HG03457 (cell line): ENCODE data around the gene CDK10.
"Not testable (repeated sequence)": the region's sequence is repeated elsewhere in the genome, so short reads cannot be mapped to it uniquely, and the experiment has no call there.

ENCODE experiments used
- ATAC-seq: cut with Tn5 transposase; IDR thresholded peaks from one replicate; pipeline ENCODE4 v1.9.1; 2021; ENCODE audit warnings: moderate number of reproducible peaks; ENCODE audit not compliant: unreplicated experiment

The CDK10 gene, protein sequence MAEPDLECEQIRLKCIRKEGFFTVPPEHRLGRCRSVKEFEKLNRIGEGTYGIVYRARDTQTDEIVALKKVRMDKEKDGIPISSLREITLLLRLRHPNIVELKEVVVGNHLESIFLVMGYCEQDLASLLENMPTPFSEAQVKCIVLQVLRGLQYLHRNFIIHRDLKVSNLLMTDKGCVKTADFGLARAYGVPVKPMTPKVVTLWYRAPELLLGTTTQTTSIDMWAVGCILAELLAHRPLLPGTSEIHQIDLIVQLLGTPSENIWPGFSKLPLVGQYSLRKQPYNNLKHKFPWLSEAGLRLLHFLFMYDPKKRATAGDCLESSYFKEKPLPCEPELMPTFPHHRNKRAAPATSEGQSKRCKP

DNA sequence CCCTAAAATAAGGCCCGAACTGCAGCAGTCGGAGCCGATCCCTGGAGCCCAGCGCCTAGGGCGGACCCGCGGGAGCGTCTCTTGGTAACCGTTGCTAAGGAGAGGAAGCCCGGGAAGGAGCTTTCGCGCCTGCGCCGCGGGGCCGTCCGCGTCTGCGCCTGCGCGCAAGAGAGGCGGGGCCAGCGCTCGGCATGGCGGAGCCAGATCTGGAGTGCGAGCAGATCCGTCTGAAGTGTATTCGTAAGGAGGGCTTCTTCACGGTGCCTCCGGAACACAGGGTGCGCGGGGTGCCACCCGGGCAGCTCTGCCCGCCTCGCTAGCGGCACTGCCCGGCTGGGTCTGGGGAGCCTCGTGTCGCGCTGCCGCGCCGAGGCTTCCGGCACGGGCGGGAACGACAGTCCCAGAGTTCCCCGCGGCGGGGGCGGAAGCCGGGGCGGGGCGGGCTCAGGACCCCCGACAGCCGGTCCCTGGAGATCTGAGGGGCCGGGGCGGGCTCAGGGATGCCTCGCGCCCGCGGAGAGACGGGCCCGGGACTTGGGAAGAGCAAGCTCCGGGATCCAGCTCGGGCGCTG lies at the start of gene CDK10:
Gene CDK10 (plus strand): TSS at position 170 of the 572 bp plus-strand sequence. CDS start 22 bp downstream, at position 192.
- peak; percentile 67 for ATAC-seq

GRCh38 chr16:89637379-89637778 lies 49.1 kb upstream of the CDK10 start:
- no peak for ATAC-seq

GRCh38 chr16:89638455-89638854 lies 48.0 kb upstream of the CDK10 start:
- ATAC-seq, result no peak

DNA sequence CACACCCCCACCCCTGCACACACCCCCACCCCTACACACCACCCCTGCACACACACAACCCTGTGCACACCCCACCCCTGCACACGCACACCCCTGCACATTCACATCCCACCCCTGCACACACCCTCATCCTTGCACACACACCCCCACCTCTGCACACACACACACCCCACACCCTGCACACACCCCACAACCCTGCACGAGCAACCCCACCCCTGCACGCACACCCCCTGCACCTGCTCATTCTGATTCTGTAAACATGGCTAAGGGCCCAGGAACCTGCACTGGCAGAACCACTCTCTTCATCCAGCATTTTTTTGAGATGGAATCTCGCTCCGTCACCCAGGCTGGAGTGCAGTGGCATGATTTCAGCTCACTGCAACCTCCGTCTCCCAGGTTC lies 47.1 kb upstream of the CDK10 start:
- ATAC-seq, result no peak

GRCh38 chr16:89641458-89642119 lies 44.9 kb upstream of the CDK10 start:
- no peak for ATAC-seq

DNA sequence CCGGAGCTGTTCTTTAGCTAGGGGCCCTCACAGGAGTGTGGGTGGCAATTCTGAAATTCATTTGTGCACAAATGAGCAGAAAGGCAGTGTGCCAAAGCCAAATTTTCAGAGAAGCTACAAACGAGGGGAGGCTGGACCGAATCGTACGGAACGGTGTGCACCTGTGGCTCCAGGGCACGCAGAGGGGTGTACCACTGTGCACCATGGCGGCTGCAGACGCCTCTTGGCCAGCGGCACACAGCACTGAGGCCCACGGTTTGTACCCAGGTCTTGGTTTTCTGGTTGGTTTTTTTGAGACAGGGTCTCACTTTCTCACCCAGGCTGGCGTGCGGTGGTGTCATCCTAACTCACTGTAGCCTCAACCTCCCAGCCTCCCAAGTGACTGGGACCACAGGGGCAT lies 43.9 kb upstream of the CDK10 start:
- ATAC-seq, result no peak

- ATAC-seq, result no peak
Measured at GRCh38 chr16:89643769-89644300, 42.7 kb upstream of the CDK10 start.

DNA sequence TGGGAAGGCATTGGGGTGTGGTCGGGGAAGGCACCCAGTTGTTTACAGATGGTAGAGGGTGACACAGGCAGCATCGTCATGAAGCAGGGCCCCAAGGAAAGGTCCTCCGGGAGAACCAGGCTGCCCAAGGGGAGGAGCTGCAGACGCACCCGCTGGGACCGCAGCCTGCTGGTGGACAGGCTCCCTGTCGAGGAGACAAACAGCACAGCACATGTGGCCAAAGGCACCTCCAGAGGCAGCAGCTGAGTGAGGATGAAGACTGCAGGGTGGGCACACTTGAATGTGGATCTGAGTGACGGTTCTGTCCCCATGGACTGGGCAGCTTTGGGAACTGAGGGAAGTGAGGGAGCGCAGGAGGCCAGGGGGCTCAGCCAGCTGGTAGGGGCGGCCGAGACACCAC lies 41.4 kb upstream of the CDK10 start:
- no peak for ATAC-seq

GRCh38 chr16:89646270-89646669 lies 40.2 kb upstream of the CDK10 start:
- no peak for ATAC-seq

GRCh38 chr16:89646906-89647305 lies 39.6 kb upstream of the CDK10 start:
- ATAC-seq, result no peak

- no peak for ATAC-seq
Measured at GRCh38 chr16:89651584-89651983, 34.9 kb upstream of the CDK10 start.

DNA sequence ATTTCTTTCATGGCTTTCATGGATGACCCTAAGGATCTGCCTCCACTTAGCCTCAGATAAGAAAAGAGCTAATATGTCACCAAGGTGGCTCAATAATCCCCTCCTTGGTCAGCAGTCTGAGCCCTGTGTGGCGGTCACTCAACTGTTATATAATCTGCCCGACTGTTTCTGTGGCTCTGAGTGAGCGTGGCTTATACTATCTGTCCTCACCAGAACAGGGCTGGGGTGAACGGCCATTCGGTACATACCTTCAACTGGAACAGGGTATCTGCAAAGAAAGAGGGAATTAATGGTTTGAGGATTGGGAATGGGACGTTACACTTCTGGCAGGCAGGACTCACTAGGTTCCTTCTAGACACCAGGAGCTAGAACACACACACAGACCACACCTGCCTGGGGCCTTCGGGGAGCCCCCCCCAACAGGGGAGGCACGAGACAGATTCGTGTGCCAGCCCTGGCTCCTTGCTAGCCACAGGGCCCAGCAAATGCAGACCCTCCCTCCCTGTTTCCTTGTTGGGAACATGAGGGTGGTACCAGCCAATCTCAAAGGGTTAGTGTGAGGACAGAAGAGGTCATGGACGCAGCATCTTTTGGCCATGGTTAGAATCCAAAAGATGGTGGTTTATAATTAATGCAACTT lies 32.7 kb upstream of the CDK10 start:
- no peak for ATAC-seq

- no peak for ATAC-seq
Measured at GRCh38 chr16:89655062-89655643, 31.3 kb upstream of the CDK10 start.

- no peak for ATAC-seq
Measured at GRCh38 chr16:89656435-89657121, 29.9 kb upstream of the CDK10 start.

DNA sequence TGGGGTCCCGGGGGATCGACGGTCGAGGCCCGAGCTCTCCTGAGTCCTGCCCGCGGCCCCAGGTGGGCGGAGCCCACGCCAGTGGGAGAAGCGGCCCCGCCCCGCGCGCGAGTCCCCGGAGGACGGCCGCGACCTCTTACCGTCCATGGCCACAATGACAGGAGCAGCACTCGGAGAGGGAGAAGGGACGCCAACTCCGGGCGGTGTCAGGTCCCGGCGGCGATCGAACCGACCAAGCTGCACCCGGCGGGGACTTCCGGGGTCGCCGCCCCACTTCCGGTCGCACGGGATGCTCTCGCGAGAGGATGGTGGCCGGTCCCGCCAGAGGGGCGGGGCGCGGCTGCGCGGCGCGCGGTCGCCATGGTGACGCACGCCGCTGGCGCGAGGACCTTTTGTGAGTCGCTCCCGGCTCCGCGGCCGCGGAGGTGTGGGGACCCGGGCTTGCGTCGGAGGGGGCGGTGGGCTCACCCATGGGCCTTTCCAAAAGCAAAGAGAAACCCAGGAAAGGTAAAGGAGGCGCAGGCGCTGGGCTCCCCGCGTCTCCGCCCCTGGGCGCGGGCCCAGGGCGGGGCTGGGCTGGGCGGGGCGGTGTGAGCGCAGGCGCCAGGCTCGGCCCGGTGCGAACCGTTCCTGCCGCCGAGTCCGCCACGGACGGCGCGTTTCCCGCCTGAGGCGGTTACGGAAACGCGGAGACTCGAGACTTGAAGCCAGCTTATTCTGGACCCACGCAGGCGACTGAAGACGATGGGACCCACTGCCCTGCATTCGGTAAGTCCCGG lies 28.9 kb upstream of the CDK10 start, which contains the start of the genes CHMP1A and SPATA33:
Gene CHMP1A (minus strand): TSS at position 267 of the 779 bp plus-strand sequence. CDS start 120 bp downstream, at position 147.
Gene SPATA33 (plus strand): TSS at position 395 of the 779 bp plus-strand sequence. CDS start 76 bp downstream, at position 471.
- peak; percentile 71 for ATAC-seq

DNA sequence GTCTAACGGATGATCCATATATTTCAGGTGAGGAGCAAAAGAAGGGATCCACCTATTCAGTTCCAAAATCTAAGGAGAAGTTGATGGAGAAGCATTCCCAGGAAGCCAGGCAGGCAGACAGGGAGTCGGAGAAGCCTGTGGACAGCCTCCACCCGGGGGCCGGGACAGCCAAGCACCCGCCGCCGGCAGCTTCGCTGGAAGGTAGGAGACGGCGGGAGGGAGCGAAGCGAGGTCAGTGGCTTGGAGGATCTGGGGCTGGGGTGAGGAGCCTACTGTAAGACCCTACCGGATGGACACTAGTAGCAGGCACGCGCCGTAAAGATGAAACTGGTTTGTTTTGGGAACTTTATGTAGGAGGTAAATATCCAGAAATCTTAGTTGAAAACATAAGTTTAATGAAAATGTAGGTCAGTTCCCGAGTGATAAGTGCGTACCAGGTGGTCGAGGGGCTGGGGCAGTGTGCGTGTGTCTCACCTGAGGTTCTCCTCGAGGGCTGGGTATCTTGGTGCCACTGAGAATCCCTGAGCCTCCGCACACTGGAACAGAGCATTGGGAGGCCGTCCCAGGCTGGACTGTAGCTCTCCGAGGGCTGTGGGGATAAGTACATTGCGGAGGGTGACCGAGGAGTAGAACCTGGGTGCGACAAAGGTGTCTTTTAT lies 28.1 kb upstream of the CDK10 start:
- no peak for ATAC-seq

DNA sequence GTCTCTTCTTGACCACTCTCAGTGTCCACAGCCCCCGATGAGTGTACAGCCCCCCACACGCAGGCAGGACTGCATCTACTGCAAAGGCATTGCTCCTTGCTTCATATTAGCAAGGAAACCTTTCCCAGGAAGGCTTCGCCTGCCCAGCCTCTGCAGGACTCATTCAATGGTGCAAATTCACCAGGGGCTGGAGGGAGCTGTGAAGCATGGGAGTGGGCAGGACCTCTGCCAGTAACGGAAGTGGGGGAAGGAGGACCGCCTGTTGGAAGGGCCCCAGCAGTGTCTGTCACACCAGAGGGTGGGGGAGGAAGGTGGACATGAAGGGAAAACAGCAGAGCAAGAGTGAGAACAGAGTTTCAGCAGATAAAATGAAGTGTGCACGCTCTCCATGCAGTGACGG lies 26.3 kb upstream of the CDK10 start:
- ATAC-seq, result no peak

- no peak for ATAC-seq
Measured at GRCh38 chr16:89661215-89661614, 25.3 kb upstream of the CDK10 start.

GRCh38 chr16:89664238-89664637 lies 22.3 kb upstream of the CDK10 start:
- ATAC-seq, result not testable (repeated sequence)
